Fibroblast of mammary gland (primary cell): ENCODE data around the gene SLC4A3.

Experiments
- DNase-seq: peaks from one replicate; pipeline ENCODE4 v3.0.0-alpha.2; 2010; ENCODE audit warnings: low read depth
- H3K4me3 ChIP-seq: 2 replicates; pipeline ENCODE4 v1.5.1; 2011; ENCODE audit warnings: low read depth, mild to moderate bottlenecking, low read length, moderate library complexity; ENCODE audit not compliant: control insufficient read depth
- CTCF ChIP-seq: conservative IDR thresholded peaks from 2 replicates; pipeline ENCODE4 v1.5.1; 2011; ENCODE audit warnings: low read depth, low read length, inconsistent platforms; ENCODE audit not compliant: control insufficient read depth, insufficient read depth

Gene SLC4A3

GRCh38 chr2:219631904-219632759 is 4.7 kb downstream of the SLC4A3 start:
- no peak overlapping the region for H3K4me3 ChIP-seq
- no peak for TF ChIP-seq CTCF
- no peak for DNase-seq

DNA sequence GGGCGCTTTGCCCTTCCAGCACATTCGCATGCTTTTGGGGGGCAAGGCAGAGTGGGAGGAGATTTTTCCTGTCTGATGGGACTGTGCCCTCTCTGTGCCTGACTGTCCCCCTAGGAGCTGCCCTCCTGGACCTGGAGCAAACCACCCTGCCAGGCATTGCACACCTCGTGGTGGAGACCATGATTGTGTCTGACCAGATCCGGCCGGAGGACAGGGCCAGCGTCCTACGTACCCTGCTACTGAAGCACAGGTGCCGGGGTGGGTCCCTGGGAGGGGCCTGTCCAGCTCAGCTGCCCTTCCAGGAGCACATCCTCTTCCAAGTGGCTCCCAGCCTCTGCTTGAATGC is 5.3 kb downstream of the SLC4A3 start:
- DNase-seq = no peak
- H3K4me3 ChIP-seq = no peak overlapping the region
- TF ChIP-seq CTCF = no peak

DNA sequence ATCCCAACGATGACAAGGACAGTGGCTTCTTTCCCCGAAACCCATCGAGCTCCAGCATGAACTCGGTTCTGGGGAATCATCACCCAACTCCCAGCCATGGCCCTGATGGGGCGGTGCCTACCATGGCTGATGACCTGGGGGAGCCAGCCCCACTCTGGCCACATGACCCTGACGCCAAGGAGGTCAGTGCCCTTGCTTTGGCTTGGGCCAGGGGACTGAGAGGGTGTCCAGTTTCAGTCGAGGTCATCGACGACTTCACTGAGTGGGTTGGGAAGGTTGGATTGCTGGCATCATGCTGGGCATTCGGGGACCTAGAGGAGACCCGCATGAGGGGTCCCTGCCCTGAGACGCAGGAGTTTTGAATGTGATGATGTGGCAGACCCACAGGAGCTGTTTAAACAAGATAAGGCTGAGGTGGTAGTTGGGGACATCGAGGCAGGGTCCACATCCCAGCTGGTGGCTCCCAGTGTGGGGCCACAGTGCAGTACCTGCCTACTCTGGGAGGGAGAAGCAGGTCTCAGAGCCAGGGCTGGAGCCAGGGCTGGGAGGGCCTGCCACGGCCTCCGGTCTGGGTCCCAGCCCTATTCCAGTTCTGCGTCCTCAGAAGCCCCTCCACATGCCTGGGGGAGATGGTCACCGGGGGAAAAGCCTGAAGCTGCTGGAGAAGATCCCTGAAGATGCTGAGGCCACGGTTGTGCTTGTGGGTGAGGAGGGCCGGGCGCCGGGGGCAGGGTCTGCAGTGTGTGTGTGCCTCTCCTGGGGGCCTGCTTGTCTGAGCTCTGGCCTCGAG is 6.0 kb downstream of the SLC4A3 start:
- no peak for TF ChIP-seq CTCF
- no peak for DNase-seq
- H3K4me3 ChIP-seq = no peak overlapping the region

DNA sequence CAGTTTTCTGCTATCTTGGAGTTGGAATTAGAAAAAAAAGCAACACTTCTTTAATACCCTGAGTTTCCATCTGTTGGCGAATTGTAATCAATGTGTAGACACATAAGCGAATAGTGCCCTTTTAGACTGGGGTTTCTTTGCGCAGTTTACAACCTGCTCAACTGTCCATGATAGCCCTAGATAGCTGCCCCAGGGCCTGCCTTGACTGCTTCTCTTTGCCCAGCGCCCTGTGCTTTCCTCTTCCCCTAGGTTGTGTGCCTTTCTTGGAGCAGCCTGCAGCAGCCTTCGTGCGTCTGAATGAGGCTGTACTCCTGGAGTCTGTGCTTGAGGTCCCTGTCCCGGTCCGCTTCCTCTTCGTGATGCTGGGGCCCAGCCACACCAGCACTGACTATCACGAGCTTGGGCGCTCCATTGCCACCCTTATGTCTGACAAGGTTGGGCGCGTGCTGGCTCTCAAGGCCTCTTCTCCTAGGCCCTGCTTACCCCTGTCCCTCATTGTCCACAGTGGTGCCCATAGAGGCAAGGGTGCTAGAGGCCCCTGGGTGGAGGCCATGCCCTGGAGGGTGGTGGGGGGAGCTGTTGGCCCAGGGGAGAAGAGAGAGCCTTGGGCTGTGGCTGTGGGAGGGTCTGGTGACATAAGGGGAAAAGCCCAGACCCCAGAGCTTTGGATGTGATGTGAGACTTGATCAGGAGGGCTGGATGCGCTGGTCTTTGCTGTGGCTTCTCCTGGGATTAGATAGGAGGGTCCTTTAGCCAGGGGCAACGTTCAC is 6.9 kb downstream of the SLC4A3 start:
- no peak overlapping the region for H3K4me3 ChIP-seq
- TF ChIP-seq CTCF = no peak
- DNase-seq = no peak

DNA sequence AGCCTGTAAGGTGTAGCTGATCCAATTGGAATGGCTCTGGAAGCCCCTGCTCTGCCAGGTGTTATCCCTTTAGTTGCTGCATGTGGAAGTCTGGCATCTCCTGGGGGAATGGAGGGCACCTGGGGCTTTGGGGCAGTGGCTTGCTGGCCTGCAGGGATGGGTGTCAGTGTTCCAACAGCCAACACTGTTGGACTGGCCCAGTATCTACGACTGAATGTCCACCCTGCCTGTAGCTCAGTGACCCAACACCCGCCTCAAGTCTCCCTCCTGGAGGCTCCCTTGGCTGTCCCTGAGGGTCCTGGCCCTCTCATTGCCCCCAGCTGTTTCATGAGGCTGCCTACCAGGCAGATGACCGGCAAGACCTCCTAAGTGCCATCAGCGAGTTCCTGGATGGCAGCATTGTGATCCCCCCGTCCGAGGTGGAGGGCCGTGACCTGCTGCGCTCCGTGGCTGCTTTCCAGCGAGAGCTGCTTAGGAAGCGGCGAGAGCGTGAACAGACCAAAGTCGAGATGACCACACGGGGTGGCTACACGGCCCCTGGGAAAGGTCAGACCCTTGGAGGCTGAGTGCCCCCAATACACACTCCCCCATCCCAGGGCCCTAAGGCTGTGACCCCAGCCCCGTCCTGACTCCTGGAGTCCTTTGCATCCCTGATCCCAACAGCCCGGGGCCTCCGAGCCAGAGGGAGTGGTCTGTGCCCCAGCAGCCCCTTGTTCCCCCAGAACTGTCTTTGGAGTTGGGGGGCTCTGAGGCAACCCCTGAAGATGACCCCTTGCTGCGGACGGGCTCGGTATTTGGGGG is 7.7 kb downstream of the SLC4A3 start:
- DNase-seq = no peak
- no peak overlapping the region for H3K4me3 ChIP-seq
- no peak for TF ChIP-seq CTCF
